IPS-NIHi7 (cell line): Measurements from ENCODE around the gene GALNT8.
"Not testable (repeated sequence)": the region's sequence is repeated elsewhere in the genome, so short reads cannot be mapped to it uniquely, and the experiment has no call there.

Source experiments
- DNase-seq: peaks from one replicate; pipeline ENCODE4 v3.0.0; 2012; ENCODE audit warnings: mixed read lengths; ENCODE audit errors: extremely low spot score

GALNT8 gene

GRCh38 chr12:4719821-4720636, at the start of gene GALNT8:
Gene GALNT8 (plus strand): TSS chr12:4720400. CDS start chr12:4720678, 278 bp downstream.
- no peak for DNase-seq

- DNase-seq: no peak
These were observed 40.5 kb upstream of the GALNT8 start for GRCh38 chr12:4679711-4680110.

DNA sequence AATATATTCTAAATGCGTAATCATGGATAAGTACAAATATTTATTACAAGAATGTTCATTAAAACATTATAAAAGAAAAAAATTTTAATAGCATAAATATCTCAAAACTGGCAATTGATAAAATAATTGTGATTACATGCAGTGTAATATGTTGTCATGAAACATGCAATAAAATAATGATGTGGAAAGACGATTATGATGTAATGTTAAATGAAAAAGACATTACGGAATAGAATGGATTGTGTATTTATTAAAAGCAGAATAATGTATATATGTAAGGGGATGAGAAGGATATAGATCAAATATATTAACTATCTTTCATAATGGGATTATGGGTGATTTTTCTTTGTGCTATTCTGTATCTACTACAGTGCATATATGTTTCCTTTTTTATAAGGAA, 38.5 kb upstream of the GALNT8 start:
- DNase-seq: no peak

- peak; percentile 14 for DNase-seq
These were observed 34.9 kb upstream of the GALNT8 start for GRCh38 chr12:4685317-4685716.

DNA sequence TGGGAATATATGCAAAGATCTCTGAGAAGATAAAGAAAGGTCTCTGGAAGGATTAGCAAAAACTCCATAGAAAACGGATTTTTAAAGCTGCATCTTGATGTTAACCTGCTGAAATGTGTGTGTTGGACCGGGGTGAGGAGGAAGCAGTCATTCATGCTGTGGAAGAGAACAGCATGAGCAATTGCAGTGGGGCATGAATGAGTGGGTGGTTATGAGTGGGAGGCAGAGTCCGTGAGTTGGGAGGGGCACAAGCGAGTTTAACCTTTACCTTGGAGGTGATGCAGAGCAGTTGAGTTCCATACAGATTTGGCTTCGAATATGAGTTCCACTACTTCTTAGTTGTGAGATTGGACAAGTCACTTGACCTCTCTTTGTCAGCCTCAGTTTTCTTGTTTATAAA, 29.4 kb upstream of the GALNT8 start:
- no peak for DNase-seq

DNA sequence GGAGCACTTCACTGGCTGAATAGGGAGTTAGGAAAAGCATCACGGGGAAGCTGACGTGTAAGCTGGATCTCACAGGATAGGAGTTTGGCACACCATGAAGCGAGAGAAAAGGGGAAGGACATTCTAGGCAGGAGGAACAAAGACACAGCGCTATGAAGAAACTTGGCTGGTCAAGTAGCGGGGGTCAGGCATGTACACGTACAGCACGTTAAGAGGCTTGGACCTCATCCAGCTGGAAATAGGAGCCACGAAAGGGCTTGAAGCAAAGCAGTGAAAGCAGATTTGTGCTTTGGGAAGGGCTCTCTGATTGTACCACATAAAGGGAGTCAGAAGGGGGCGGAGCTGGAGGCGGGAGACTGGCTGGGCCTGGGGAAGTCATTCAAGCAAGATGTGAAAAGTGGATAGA, 19.6 kb upstream of the GALNT8 start:
- DNase-seq: peak; percentile 40

GRCh38 chr12:4701395-4702190, 18.6 kb upstream of the GALNT8 start:
- no peak for DNase-seq

- no peak for DNase-seq
These were observed 16.5 kb upstream of the GALNT8 start for GRCh38 chr12:4703676-4704075.

- no peak for DNase-seq
These were observed 14.4 kb upstream of the GALNT8 start for GRCh38 chr12:4705824-4706223.

- DNase-seq: no peak
These were observed 12.9 kb upstream of the GALNT8 start for GRCh38 chr12:4707306-4707705.

DNA sequence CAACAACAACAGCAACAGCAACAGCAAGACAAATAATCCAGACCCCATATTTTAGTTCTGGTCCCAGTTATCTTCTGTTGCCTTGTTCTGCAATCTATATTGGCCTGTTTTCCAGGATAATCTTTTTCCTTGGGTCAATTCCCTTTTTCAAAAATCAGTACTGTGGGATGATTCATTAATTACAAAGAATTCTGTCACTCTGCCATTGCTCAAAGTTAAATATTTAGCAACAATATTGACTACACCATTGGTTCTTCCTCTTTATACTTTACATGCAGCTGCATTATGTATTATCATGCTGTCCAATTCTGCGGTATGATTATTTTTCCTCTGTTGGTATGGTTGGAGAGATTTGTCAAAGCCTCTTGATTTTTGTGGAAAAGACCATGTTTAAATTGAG, 10.1 kb upstream of the GALNT8 start:
- no peak for DNase-seq

DNA sequence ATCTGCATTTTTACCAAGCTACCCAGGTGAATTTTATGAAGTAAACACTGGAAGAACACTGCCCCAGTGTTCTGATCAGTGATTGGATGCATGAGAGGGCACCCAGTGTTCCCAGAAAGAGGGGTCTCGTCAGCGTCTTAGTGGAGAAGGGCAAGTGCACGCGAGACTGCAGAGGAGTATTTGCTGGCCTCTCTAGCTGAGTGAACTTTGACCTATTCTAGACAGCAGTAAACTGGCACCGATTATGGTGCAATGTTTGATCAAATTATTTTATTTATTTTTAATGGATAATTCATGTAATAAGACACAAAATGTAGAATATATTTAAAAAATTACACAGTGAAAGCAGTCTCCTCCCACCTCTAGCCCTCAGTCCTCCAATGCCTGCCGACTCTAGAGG, 5.3 kb upstream of the GALNT8 start:
- no peak for DNase-seq

DNA sequence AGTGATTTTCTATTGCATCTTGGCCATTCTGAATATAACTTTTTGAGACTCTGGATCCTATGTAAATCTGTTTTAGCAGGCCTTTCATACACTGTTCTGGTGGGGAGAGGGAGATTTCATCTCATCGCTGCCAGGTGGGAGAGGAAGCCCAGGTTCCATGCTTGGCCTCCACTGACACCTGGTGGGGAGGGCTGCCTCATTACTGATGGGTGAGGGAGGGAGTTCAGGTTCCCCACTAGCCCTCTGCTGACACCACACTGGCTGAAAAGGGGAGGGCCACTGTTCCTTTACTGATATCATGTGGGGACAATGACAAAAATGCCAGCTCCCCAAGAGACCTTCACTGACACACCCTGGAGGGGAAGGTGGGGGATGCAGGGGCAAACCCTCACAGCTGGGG, 2.4 kb upstream of the GALNT8 start:
- DNase-seq: peak; percentile 35

DNA sequence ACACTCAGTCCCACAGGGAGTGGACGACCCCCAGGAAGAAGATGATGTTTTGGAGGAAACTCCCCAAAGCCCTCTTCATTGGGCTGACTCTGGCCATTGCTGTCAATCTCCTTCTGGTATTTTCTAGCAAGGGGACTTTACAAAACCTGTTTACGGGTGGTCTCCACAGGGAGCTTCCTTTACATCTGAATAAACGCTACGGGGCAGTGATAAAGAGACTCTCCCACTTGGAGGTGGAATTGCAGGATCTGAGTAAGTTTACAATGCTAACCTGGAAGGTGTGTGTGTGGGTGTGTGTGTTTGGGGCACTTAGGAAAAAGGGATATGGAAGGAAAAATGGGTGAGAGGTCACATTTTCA, 416 bp downstream of the GALNT8 start:
- DNase-seq: peak; percentile 65

GRCh38 chr12:4721587-4721986, 1.4 kb downstream of the GALNT8 start:
- not testable (repeated sequence) for DNase-seq

DNA sequence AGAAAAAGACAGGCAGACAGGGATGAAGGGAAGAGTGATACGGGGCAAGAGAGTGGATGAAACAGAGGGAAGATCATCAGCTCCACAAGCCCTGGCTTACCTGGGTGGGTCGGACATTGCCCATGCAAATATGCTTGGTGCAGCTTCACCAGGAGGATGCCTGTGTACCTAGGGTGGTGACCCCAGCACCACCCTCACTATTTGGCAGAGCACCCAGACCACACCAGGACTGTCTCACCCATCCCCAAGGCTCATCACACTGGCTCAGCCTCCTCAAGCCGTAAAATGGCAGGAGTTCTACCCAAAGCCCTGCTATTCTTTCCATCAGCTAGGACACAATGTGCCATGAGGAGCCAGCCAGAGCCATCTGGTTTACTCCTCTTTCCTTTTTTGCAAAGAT, 3.0 kb downstream of the GALNT8 start:
- DNase-seq: no peak

- no peak for DNase-seq
These were observed 4.9 kb downstream of the GALNT8 start for GRCh38 chr12:4725057-4725456.

GRCh38 chr12:4734625-4735340, 14.6 kb downstream of the GALNT8 start:
- no peak for DNase-seq

DNA sequence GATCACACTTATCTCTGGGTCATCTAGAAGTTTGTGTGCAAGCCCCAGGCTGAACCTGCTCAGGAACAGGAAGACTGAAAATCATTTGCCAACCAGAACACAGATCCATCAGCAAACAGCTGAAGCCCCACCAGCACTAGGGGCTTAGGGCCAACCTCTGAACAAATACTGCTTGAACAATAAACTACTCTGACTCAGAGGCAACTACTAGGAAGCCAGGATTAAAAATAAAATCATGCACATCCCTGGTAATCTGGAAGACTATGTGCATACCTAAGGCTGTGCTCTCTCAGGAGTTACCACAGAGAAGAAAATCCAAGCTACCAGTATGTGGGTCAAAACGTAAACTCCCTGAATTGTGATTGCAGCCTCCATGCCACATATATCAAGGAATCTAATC, 15.9 kb downstream of the GALNT8 start:
- DNase-seq: no peak

DNA sequence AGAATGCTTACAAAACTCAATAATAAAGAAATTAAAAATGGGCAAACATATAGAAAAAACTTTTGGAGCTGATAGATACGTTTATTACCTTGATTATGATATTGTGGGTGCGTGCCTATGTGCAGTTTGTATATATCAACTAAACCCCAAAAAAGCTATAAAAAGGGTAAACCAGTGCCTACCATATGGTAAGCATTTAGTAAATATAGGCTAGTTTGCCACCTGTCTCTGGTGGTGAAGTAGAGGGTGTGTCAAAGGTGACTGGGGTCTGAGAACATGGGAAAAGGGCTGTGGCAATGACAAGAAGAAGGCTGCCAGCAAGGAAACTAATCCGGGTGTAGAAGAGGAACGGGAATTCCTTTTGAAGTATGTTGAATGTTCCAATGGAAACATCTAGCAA, 18.3 kb downstream of the GALNT8 start:
- no peak for DNase-seq

- DNase-seq: no peak
These were observed 22.3 kb downstream of the GALNT8 start for GRCh38 chr12:4742416-4742970.

GRCh38 chr12:4743046-4743445, 22.8 kb downstream of the GALNT8 start:
- DNase-seq: peak; percentile 43
